Measurements from ENCODE around the gene MICAL3. TPM values are rescaled to one million over a fixed set of nuclear protein-coding genes. Genes with fewer than 3 reads are reported as not detected.

The MICAL3 gene
- total and polyA plus RNA-seq, 9 donors, result 17.5 to 106 (median 81.3) TPM

GRCh38 chr22:17870407-17870806 lies 154.0 kb downstream of the MICAL3 start:
- H3K9me3 ChIP-seq, result no peaks in the 10 kb centered on the region
- H3K27me3 ChIP-seq, result no peaks in the 10 kb centered on the region
- no peak overlapping the region for H3K27ac ChIP-seq
- no peak overlapping the region for H3K4me3 ChIP-seq
- H3K4me1 ChIP-seq (ENCODE audit: insufficient read depth), result no peaks in the 10 kb centered on the region
- no peaks in the 10 kb centered on the region for H3K36me3 ChIP-seq
- intact Hi-C loops (cut with DNase I), result no loop called here
- TF ChIP-seq EP300 (IDR thresholded peaks at IDR 0.05), result no peak
- no peak for TF ChIP-seq CTCF (IDR thresholded peaks at IDR 0.05)
- no peak for TF ChIP-seq POLR2A (IDR thresholded peaks at IDR 0.05)
- no peak for DNase-seq
- WGBS, 3 donors, result 79 to 88% (median 87%) methylated on average over 8 of the region's 8 CpGs

GRCh38 chr22:17869285-17870096 lies 154.9 kb downstream of the MICAL3 start:
- TF ChIP-seq EP300 (IDR thresholded peaks at IDR 0.05), result no peak
- TF ChIP-seq CTCF (IDR thresholded peaks at IDR 0.05), result no peak
- no peak for TF ChIP-seq POLR2A (IDR thresholded peaks at IDR 0.05)
- Histone ChIP-seq H3K27ac (no peak overlapping the region), H3K36me3 (no peaks in the 10 kb centered on the region), H3K27me3 (no peaks in the 10 kb centered on the region), H3K4me3 (no peak overlapping the region), H3K4me1 (ENCODE audit: insufficient read depth) (no peaks in the 10 kb centered on the region), H3K9me3 (no peaks in the 10 kb centered on the region)
- DNase-seq, result no peak
- intact Hi-C loops (cut with DNase I), result no loop called here
- WGBS, 3 donors, result 75 to 80% (median 79%) methylated on average over 9 of the region's 9 CpGs

GRCh38 chr22:17868771-17869170 lies 155.6 kb downstream of the MICAL3 start:
- no peaks in the 10 kb centered on the region for H3K27me3 ChIP-seq
- no peaks in the 10 kb centered on the region for H3K9me3 ChIP-seq
- H3K4me1 ChIP-seq (ENCODE audit: insufficient read depth), result no peaks in the 10 kb centered on the region
- DNase-seq, result no peak
- 89 to 93% (median 90%) methylated on average over 10 of the region's 10 CpGs for WGBS, 3 donors
- no peak overlapping the region for H3K4me3 ChIP-seq
- H3K36me3 ChIP-seq, result no peaks in the 10 kb centered on the region
- TF ChIP-seq CTCF (IDR thresholded peaks at IDR 0.05) (no peak), EP300 (IDR thresholded peaks at IDR 0.05) (no peak), POLR2A (IDR thresholded peaks at IDR 0.05) (no peak)
- intact Hi-C loops (cut with DNase I), result no loop called here
- no peak overlapping the region for H3K27ac ChIP-seq

DNA sequence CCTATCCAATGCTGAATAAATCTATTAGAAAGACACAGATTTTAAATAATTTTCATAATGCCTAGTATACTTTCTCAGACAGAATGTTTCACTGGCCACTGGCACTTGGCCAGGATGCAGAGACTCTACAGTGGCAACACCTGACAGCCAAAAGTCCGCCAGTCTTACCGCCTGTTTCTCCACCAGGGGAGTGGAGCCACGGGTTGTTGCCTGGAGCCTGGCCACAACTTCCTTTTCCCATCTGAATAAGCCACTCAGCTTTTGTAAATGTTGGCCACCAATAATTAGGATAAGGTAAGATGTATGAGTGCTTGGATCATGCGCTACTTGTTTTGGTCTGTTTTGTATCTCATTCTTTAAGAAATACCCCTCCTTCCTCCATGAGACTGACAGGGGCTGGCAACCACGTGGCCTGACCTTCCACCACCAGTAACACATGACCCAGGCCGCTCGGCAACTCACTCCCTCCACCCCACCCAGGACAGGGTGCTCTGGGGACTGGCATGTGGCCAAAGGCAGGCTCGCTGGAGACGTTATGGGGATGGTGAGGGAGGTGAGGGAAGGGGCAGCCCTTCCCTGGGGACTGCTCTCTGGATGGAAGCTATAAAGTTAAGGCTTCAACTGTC lies 157.1 kb downstream of the MICAL3 start:
- TF ChIP-seq POLR2A (IDR thresholded peaks at IDR 0.05), result no peak
- TF ChIP-seq EP300 (IDR thresholded peaks at IDR 0.05), result no peak
- no peak for TF ChIP-seq CTCF (IDR thresholded peaks at IDR 0.05)
- Histone ChIP-seq H3K27me3 (no peaks in the 10 kb centered on the region), H3K4me3 (no peak overlapping the region), H3K36me3 (no peaks in the 10 kb centered on the region), H3K27ac (no peak overlapping the region), H3K9me3 (no peaks in the 10 kb centered on the region), H3K4me1 (ENCODE audit: insufficient read depth) (no peaks in the 10 kb centered on the region)
- peak in 4 of 5 donors; percentile 39 to 63 (median 48) for DNase-seq
- intact Hi-C loops (cut with DNase I), result no loop called here
- 48 to 59% (median 58%) methylated on average over 9 of the region's 9 CpGs for WGBS, 3 donors
